Activated T-cell treated with anti-CD3 and anti-CD28 coated beads for 1 hour (primary cell): ENCODE data around the gene SCP2.

Experiments used
- DNase-seq: peaks from one replicate; pipeline ENCODE4 v3.0.0-alpha.2; 2020; ENCODE audit warnings: low read depth

SCP2 gene

GRCh38 chr1:53043271-53043670 is 116.2 kb downstream of the SCP2 start:
- DNase-seq: no peak

DNA sequence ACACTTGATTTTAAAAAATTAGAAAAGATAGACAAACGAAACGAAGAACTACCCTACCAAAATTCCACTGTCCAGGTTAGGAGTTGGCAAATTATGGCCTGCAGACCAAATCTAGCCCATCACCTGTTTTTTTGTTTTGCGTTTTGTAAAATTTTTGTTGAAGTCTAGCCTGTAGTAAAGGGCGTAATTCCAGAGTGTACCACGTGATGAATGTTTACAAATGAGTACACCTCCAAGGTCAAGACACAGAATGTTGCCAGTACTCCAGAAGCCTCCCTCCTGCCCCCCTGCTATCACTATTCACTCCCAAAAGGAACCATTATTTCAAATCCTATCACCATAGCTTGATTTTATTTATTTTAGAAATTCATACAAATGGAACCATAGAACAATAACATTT is 117.8 kb downstream of the SCP2 start:
- no peak for DNase-seq

DNA sequence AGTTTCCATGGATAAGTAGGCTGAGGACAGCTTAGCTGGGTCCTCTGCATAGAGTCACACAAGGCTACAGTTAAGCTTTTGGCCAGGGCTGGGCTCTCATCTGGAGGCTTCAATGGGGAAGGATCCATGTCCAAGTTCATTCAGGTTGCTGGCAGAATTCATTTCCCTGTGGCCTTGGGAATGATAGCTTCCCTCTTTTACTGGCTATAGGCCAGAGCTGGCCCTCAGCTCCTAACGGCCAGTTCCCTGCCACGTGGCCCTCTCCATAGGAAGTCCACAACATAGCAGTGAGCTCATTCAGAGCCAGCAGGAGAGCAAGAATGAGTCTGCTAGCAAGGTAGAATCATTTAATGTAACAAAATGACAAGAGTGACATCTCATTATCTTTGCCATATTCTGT is 119.9 kb downstream of the SCP2 start:
- DNase-seq: no peak

GRCh38 chr1:53047737-53048736 is 121.0 kb downstream of the SCP2 start:
- no peak for DNase-seq

DNA sequence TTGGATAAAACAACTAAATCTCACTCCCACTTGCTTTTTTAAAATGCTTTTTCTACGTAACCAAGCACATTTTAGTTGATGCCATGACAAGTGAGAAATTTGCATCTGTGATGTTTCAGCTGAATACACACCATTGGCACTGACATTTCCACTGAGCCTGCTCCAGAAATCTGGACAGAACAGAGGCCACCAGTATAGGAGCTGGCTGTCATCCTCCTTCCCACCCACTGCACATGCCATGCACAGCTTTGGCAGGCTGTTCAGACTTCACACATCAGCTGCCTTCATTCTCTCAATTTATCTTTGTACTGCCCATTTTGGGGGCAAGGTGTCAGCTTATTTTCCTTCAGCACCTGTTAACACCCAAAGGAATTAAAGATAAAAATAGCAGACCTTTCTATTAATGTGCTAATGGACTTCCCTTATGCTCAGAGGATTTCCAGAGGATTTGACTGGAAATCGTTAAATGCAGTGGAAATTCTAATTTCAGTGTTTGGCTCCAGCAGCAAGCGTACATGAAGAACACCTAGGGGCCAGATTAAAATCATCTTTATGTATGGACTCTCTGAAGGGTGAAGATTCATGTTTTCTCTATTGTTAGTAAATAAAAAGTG is 122.0 kb downstream of the SCP2 start:
- no peak for DNase-seq

DNA sequence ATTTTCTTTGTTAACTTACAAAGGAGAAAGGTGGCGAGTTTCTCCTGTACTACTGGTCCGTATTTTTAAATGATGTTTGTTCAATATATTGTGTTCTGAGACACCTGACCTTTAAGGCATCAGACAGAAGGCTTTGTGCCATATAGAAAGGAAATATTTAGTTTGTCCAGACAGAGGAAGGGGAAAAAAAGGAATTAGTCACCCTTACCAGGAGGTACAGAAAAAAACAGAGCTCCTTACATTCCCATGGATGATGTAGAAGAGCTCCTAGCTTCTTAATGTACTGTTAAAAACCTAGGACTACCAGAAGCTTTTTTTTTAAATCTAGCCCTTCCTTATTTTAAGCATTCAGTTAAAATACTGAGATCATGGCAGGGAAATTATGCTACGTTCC is 122.5 kb downstream of the SCP2 start:
- no peak for DNase-seq

DNA sequence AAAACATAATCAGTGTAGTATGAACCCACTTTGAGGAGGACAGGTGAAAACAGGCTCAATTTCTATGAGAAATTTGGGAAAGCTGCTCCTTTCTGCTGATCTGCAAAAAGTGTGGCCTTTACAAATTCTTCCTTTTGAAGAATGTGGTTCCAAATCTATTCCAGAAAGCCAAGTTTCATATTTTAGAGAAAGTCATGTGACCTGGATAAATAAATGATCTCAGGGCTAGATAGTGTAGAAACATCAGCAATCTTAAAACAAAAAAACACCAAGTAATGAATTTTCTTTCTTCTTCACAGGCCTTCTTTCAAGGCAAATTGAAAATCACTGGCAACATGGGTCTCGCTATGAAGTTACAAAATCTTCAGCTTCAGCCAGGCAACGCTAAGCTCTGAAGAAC is 123.2 kb downstream of the SCP2 start:
- DNase-seq: no peak

- no peak for DNase-seq
Measured at GRCh38 chr1:53051676-53052075, 124.6 kb downstream of the SCP2 start.

DNA sequence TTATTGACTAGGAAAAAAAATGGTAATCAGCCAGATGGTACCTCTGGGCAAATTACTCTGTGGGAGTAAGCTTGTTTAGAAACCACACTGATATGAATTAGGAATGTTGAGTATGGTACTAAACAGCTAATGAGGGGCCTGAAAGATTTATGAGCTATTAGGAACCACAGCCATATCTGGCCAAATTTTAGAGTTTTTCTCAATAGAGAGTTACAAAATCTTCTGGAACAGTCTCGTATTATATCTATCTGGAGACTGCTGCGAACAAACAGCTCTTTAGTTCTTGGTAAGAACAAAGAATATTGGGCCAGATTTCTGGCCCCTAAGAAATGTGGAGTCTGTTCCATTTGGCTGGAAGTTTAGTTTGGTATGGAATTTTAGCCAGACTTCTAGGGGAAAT is 130.1 kb downstream of the SCP2 start:
- DNase-seq: no peak

- no peak for DNase-seq
Measured at GRCh38 chr1:53060579-53060978, 133.5 kb downstream of the SCP2 start.

DNA sequence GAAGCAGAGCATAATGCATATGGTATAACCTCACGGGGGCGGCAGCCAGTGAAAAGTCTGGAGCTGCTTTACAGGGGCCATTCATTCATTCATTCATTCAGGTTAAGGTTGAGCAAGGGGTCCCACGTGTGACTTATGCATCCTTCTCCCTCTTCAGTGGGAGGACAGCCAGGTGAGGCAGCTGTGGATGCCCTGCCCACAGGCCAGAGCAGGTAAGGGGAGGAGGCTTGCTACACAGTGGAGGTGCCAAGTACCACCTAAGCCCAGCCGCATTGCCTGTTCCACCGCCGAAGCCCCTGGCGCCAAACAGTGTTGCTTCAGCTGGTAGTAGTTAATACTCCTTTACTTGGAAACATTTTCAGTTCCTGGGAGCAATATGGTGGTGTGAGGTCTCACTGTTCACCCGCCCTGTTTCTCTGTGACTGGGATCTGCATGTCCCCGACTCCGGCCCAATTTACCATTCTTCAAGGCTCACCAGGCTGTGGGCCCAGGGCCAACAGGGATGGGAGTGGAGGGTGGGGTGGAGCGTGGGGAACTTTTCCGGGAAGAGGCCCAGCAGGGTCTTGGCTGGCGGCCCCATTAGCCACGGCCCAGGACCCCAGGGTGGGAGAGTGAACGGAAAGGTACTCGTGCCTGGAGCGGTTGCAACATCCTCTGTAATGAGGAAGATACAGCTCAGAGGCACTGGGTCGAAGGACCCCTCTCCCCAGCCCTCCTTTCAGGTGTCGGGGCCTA is 134.2 kb downstream of the SCP2 start:
- no peak for DNase-seq

DNA sequence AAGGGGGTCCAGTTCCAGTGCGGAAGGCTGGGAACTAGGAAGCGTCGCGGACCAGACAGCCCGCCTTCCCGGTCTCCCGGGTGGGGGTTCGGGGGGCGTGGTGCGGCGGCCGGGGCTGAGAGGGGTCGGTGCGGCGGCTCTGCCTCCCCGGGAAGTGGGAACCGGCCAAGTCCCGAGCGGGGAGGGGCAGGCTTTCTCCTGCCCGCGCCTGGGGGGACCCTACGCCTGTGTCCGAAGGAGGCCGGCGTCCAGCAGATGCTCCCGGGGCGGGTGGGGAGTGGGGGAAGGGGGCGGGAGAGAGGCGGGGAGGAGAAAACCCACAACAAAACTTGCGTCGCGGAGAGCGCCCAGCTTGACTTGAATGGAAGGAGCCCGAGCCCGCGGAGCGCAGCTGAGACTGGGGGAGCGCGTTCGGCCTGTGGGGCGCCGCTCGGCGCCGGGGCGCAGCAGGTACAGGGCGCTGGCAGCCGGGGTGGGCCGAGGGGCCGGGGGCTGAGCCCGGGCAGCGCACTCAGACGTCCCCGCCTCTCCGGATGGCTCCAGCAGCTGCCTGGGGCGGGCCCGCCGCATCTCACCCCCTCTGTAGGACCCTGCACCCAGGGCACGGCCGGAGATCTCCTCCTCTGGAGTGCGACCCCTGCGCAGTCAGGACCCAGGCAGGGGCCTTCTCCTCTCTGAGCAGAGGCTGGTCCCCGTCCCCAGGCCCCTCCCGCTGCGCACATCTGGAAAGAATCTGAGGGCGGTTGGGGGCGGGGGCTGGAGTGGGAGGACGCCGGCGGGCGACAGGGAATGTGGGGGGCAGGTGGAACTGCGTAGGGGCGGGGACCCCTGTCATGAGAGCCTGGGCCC is 135.0 kb downstream of the SCP2 start, which contains the start of gene PODN:
TSS of gene PODN (plus strand) at position 355 of the 849 bp plus-strand sequence. CDS start 7,643 bp downstream, outside the sequence.
- DNase-seq: no peak

DNA sequence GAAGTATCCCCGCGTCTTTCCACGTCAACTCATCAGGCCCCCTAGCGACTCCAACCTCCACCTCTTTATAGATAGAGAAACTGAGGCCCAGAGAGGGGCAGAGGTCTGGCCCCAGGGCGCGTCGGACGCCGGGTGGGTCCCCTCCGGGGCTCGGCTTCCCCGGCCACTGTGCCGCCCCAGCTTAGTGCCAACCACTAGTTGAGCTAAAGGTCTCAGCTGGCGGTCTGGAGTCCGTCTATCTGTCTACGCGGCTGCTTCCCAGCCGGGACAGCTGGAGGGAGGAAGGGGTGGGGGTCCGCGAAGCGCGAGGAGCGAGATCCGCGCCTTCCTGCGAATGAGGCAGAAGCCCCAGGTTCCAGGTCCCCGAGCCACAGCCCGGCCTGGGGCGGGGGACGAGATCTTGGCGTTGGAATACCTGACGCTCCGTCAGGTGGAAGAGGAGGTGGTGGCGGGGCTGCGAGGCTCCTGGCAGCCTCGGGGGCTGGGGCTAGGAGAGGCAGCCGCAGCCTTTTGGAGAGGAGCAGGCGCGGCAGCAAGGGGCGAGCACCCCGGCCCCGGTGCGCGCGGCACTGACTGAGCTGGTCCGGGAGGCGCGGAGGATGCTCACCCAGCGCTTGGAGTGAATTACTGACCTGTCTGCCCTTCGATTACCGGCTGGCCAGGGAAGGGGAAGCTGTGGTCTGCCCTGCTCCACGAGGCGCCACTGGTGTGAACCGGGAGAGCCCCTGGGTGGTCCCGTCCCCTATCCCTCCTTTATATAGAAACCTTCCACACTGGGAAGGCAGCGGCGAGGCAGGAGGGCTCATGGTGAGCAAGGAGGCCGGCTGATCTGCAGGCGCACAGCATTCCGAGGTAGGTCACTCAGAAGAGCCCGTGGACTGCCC is 135.9 kb downstream of the SCP2 start:
- no peak for DNase-seq

DNA sequence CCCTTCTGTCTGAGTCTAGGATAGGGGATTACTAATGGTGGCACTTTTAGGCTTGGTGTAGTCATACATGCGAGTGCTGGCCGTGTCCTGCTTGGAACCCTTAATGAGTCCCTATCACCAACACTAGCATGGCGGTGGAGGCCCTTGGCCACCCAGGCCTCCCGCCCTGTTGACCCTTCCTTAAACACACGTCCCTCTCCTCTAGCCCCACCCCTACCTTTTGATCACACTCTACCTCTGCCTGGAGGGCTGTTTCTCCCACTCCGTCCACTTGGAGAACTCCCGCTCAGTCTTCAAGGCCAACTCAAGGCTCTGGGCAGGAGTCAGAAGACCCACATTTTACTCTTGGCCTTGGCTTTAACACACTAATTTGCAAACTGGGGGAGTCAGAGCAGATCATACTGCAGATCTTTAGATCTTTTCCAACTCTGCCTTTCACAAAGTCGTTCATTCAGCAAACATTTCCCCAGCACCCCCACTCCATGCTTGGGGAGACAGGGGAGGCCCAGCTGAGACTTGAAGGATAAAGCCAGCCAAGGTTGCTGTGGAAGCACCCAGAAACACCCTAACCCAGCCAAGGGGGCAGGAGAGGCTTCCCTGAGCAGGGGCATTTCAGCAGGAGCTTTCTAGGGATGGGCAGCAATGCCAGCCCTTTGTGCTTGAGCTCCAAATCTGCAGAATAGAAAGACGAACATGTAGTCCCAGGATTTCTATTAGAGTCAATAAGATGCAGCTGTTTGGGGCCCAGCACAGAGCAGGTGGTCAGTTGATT is 136.9 kb downstream of the SCP2 start:
- no peak for DNase-seq

DNA sequence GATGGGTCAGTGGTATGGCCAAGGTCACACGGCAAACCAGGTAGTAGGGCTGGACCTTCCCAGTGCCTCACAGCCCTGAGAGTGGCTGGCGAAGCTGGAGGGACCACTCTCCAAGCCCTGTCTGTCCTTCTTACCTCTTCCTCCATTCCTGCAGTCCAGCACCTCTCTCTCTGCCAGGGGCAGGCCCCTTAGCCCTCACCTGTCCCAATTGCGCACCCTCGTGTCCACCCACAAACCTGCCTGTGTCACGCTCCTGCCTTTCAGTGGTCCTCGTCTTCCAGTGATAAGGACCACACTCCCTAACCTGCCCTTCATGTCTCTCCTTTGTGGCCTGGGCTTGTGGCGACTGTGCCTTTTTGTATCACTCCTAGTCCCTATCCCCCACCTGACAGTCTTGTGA is 138.3 kb downstream of the SCP2 start:
- no peak for DNase-seq

GRCh38 chr1:53066488-53066887 is 139.4 kb downstream of the SCP2 start:
- DNase-seq: no peak

GRCh38 chr1:53066891-53067738 is 140.0 kb downstream of the SCP2 start:
- no peak for DNase-seq

DNA sequence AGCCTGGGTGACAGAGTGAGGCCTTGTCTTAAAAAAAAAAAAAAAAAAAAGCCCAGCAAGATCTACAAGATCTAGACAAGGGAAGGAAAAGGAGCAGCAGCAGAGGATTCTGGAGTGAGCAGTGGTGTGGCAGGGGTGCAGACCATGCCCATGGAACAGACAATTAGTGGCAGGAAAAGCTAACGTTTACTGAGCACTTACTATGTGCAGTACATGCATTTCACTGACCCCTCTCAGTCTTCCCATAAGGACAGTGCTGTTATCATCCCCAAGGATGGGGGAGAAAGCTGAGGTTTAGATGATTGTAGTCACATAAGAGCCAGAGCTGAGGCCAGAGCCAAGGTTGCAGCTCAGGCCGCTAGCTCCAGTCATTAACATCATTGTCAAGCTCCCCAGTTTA is 140.8 kb downstream of the SCP2 start:
- DNase-seq: no peak
